Tibial artery (tissue), 4 donors: Measurements from ENCODE around the gene ADCYAP1.

Source experiments
- DNase-seq, 2 donors: peaks; one replicate each; pipeline ENCODE4 v3.0.0-alpha.2; 2019
- H3K27ac ChIP-seq, 2 donors: fragments of 200-600 bp; sonication (generic) in 1 of 2; 1 replicate in 1 of 2; 2 replicates in 1 of 2; pipeline ENCODE4 v1.5.1; 2018 to 2019; ENCODE audit warnings: mild to moderate bottlenecking in 1 of 2
- H3K27me3 ChIP-seq, 2 donors: fragments of 200-600 bp; sonication (generic) in 1 of 2; one replicate each; pipeline versions ENCODE4 v1.5.1 to v1.6.0; 2016 to 2019
- H3K36me3 ChIP-seq, 3 donors: fragments of 200-600 bp; sonication (generic) in 2 of 3; one replicate each; pipeline ENCODE4 v1.5.1; 2016 to 2019; ENCODE audit warnings: mild to moderate bottlenecking in 2 of 3
- H3K4me1 ChIP-seq, 4 donors: fragments of 200-600 bp; sonication (generic) in 2 of 4; 1 replicate in 3 of 4; 2 replicates in 1 of 4; pipeline ENCODE4 v1.5.1; 2016 to 2019
- H3K4me3 ChIP-seq, 2 donors: fragments of 200-600 bp; sonication (generic) in 1 of 2; 1 replicate in 1 of 2; 2 replicates in 1 of 2; pipeline ENCODE4 v1.5.1; 2018 to 2019; ENCODE audit warnings: mild to moderate bottlenecking in 2 of 2
- H3K9me3 ChIP-seq, 3 donors: fragments of 200-600 bp; sonication (generic) in 1 of 3; one replicate each; pipeline ENCODE4 v1.5.1; 2016 to 2019
- intact Hi-C: fragments of 100-400 bp; cut with DNase I; formaldehyde crosslinking; loops from one replicate; pipeline ENCODE4 v1.15.0; 2023; ENCODE audit warnings: low total_unique reads
- TF ChIP-seq, protein P1 (sequence below), 2 experiments: fragments of 200-600 bp in 1 of 2; fragments of 450-650 bp in 1 of 2; IDR thresholded peaks; one replicate each; pipeline ENCODE4 v1.5.1; 2017 to 2019; ENCODE audit warnings: antibody characterized with exemption in 2 of 2, mild to moderate bottlenecking in 1 of 2, moderate library complexity in 1 of 2

ADCYAP1 gene

DNA sequence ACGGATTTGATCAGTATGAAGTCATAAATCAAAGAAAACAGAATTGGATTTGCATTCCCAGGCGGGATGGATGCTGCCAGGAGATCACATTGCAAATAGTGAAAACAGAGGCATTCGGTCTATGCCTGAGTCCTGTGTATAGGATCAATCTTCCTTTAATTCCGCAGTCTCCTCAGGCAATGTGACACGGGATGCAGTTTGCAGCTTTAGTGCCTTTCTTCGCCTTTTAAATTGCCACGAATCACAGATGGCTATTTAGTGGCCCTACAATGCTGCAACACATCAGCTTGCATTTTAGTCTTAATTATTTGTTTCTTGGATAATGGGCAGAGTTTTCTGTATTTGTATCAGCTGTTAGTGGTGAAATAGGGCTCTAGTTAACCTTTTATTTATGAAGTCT, 6.8 kb downstream of the ADCYAP1 start:
- intact Hi-C loops, result no loop called here

DNA sequence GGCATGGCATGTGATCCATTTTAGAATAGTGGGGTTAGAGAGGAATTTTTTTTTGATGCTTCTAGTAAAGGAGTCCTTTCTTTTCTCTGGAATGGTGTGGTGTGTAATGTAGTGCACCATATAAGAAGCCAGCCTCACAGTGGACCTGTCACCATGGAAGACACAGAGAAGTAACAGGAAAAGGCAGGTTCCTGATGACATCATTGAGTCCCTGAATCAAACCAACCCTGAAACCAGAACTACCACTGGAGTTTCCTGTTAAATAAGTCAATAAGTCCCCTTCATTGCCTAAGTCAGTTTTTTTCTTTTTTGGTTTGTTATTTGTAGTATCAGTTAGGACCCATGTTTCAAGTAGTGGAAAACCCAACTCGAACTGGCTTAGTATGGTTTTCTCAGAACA, 11.9 kb downstream of the ADCYAP1 start:
- DNase-seq, result no peak

More for the DNA sequence above, 6.8 kb downstream of the ADCYAP1 start:
- Histone ChIP-seq H3K27me3 (peaks cover 8 to 45% of the 10 kb centered on the region in 2 donors), H3K4me1 (peaks cover 0 to 31% (median 28%) of the 10 kb centered on the region in 4 donors), H3K9me3 (no peaks in the 10 kb centered on the region), H3K4me3 (no peak overlapping the region), H3K36me3 (no peaks in the 10 kb centered on the region), H3K27ac (no peak overlapping the region)
- no peak for DNase-seq
- TF ChIP-seq, protein P1, sequence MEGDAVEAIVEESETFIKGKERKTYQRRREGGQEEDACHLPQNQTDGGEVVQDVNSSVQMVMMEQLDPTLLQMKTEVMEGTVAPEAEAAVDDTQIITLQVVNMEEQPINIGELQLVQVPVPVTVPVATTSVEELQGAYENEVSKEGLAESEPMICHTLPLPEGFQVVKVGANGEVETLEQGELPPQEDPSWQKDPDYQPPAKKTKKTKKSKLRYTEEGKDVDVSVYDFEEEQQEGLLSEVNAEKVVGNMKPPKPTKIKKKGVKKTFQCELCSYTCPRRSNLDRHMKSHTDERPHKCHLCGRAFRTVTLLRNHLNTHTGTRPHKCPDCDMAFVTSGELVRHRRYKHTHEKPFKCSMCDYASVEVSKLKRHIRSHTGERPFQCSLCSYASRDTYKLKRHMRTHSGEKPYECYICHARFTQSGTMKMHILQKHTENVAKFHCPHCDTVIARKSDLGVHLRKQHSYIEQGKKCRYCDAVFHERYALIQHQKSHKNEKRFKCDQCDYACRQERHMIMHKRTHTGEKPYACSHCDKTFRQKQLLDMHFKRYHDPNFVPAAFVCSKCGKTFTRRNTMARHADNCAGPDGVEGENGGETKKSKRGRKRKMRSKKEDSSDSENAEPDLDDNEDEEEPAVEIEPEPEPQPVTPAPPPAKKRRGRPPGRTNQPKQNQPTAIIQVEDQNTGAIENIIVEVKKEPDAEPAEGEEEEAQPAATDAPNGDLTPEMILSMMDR (IDR thresholded peaks at IDR 0.05), result no peak

DNA sequence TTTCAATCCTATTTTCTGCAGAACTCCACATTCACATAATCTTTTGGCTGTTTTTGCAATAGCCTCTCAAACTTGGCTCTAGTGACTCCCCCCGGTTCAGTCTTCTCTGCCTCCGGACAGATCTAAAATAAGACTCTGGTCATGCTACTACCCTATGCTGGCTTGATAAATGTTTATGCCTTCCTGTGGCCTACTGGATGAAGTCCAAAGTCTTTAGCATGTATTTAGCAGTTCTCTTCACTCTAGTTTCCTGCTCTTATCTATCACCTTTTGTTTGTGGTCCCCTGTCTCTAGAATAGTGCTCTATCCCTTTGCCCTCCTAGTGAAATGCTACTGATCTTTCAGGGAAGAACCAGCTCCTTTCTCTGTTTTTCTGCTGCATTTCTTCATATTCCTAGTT, 14.4 kb downstream of the ADCYAP1 start:
- intact Hi-C loops, result no loop called here
- H3K4me3 ChIP-seq, result no peak overlapping the region
- H3K9me3 ChIP-seq, result no peaks in the 10 kb centered on the region
- no peak for DNase-seq
- TF ChIP-seq, protein P1 (IDR thresholded peaks at IDR 0.05), result no peak
- H3K4me1 ChIP-seq, result no peaks in the 10 kb centered on the region
- no peaks in the 10 kb centered on the region for H3K36me3 ChIP-seq
- no peak overlapping the region for H3K27ac ChIP-seq
- H3K27me3 ChIP-seq, result peaks cover 0 to 6% of the 10 kb centered on the region in 2 donors

More for the DNA sequence above, 11.9 kb downstream of the ADCYAP1 start:
- TF ChIP-seq, protein P1 (IDR thresholded peaks at IDR 0.05), result no peak
- peaks cover 0 to 7% of the 10 kb centered on the region in 2 donors for H3K27me3 ChIP-seq
- H3K27ac ChIP-seq, result no peak overlapping the region
- no peaks in the 10 kb centered on the region for H3K9me3 ChIP-seq
- intact Hi-C loops, result no loop called here
- H3K4me1 ChIP-seq, result no peaks in the 10 kb centered on the region
- no peaks in the 10 kb centered on the region for H3K36me3 ChIP-seq
- H3K4me3 ChIP-seq, result no peak overlapping the region

DNA sequence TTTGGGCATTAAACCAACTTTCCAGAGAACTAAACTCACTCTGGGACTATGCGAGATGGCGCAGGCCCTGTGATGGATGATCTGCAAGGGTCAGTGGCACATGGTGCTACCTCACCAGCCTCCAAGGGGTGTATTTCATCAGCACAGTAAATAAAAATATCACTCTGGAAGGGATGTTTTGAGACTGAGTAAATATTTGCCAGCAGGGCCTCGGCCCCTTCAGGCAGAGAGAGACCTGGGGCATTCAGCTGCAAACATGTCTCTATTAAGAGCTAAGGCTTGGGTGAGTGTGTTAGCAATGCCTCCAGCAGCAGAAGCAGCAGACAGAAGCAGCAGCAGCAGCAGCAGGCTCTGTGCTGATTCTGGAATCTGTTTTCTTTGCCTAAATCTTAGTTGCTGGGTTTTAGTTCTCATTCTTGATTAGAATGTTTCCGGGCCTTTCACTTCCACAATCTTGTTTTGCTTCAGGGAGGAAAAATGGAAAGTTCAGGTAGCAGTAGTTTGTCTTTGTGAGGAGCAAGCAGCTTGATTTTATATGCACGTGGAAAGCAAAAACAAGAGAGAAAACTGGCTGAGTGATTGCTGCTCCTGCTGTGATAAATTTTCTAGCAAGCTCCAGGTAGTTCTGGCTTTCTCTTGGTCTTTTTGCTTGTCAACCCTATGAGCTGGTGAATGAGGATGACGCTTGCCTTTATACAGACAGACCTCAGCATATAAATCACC, 18.6 kb downstream of the ADCYAP1 start:
- intact Hi-C loops, result no loop called here
- Histone ChIP-seq H3K4me1 (no peaks in the 10 kb centered on the region), H3K36me3 (no peaks in the 10 kb centered on the region), H3K4me3 (no peak overlapping the region), H3K27ac (no peak overlapping the region), H3K27me3 (peaks cover 0 to 8% of the 10 kb centered on the region in 2 donors), H3K9me3 (no peaks in the 10 kb centered on the region)
- no peak for DNase-seq
- TF ChIP-seq, protein P1 (IDR thresholded peaks at IDR 0.05), result no peak

DNA sequence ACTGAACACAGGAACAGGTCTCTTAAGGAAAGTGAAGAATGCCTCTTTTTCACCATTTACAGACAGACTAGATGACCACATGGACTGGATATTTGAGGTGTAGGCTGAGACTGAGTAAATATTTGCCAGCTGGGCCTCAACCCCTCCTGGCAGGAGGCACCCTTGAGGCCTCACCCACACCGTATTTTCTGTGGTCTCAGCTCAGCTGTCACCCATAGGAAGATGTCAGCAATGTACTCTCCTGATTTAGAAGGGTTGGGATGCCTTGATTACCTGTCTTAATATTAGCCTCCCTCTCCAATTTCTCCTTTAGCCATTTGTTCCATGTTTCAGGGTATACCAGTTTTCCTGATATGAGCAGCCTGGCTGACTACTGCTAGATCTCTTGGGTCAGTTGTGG, 20.3 kb downstream of the ADCYAP1 start:
- Histone ChIP-seq H3K4me1 (no peaks in the 10 kb centered on the region), H3K9me3 (no peaks in the 10 kb centered on the region), H3K4me3 (no peak overlapping the region), H3K27ac (no peak overlapping the region), H3K27me3 (peaks cover 0 to 8% of the 10 kb centered on the region in 2 donors), H3K36me3 (no peaks in the 10 kb centered on the region)
- TF ChIP-seq, protein P1 (IDR thresholded peaks at IDR 0.05), result no peak
- no peak for DNase-seq
- intact Hi-C loops, result no loop called here
